Measurements from ENCODE around the gene CCDC192.

Gene CCDC192

DNA sequence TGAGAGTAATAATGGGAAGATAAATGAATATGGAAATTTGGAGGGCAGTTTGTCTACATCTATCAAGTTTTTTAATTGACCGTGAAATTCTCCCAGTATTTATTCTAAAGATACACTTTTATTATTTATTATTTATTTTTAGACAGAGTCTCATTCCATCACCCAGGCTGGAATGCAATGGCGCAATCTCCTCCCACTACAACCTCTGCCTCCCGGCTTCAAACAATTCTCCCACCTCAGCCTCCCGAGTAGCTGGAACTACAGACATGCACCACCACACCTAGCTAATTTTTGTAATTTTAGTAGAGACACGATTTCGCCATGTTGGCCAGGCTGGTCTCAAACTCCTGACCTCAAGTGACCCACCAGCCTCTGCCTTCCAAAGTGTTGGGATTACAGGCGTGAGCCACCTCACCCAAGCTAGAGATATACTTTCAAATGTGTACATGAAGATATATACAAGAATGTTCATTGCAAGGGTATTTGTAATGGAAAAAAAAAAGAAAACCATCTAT, 282.7 kb downstream of the CCDC192 start:
- Mint-ChIP-seq H3K4me3 (no peak overlapping the region), H3K4me1 (no peaks in the 10 kb centered on the region), H3K9me3 (no peaks in the 10 kb centered on the region), H3K36me3 (peaks cover 3% of the 10 kb centered on the region), H3K27me3 (no peaks in the 10 kb centered on the region), H3K27ac (no peak overlapping the region)

DNA sequence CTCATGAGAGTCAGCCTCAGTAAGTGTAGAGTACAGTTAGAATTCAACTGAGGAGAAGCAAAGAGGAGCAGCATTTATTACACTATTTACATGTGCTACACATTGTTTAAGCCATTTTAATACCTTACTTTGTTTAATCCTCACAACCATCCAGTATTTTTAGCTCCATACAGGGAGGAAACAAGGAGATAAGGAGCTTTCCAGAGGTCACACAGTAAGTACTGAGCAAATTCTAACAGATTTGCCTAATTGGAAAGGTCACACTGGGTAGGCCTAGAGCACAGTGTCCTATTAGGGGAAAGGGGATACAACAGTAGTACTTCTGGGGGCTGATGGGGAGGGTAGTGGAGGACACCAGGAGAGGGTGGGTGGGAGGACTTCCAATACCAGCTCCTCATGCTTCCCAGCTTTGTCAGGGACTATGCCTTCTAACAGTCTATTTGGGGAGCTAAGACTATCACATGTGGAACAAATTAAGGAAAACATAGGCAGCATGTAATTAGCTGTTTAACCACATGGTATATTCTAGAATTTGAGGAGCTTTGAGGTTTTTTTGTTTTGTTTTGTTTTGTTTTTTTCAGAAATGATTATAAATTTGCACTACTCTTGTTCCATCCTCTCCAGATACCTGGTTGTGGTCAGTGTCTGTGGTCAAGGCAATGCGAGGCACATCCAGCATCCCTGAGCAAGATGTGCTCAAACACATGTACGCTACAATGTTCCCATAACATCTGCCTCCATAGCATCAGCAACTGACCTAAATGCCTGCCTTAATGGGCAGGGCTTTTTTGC, 284.4 kb downstream of the CCDC192 start:
- Mint-ChIP-seq H3K9me3 (peaks cover 6% of the 10 kb centered on the region), H3K27me3 (no peaks in the 10 kb centered on the region), H3K4me3 (no peak overlapping the region), H3K36me3 (peaks cover 8% of the 10 kb centered on the region), H3K4me1 (no peaks in the 10 kb centered on the region), H3K27ac (no peak overlapping the region)

DNA sequence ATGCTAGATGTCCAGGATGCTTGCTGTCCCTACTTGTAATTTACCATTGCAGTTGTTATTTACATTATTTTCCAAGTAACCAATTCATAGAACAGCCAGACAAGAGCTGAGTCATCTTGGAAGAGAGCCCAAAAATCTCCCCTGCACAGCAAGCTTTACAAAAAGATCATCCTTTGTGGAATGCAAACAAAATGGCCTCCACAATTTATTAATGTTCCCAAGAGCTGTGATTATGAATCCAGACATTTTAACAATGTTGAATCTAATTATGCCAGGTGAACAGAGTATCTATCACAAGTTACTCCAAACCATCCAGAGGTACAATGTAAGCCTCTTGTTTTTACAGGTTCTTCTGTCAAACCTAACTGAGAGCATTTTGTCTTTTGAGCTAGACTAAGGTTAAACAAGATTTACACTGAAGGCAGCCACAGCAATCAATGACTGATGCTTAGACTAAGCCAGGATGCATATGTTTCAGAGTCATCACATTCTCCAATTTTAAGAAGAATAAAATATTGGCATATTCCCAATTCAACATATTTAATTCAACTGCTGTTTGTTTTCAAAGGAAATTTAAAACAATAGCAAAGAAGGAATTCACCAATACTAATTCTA, 285.1 kb downstream of the CCDC192 start:
- H3K4me3 Mint-ChIP-seq = no peak overlapping the region
- no peaks in the 10 kb centered on the region for H3K4me1 Mint-ChIP-seq
- H3K9me3 Mint-ChIP-seq = peaks cover 10% of the 10 kb centered on the region
- peaks cover 11% of the 10 kb centered on the region for H3K36me3 Mint-ChIP-seq
- H3K27ac Mint-ChIP-seq = no peak overlapping the region
- H3K27me3 Mint-ChIP-seq = no peaks in the 10 kb centered on the region

Measured in activated naive CD4-positive, alpha-beta T cell treated with anti-CD3 and anti-CD28 coated beads, Interleukin-2, amount 50 U/mL, for 24 hours (primary cell).